Measurements from ENCODE around the gene NEK5. TPM values are rescaled to one million over a fixed set of nuclear protein-coding genes. Genes with fewer than 3 reads are reported as not detected.
A peak's percentile ranks its signal among the peaks of the same experiment; 100 is the strongest.

NEK5 gene
- total RNA-seq, 4 donors from 2014 or later, result 0.12 to 0.35 (median 0.27) TPM; not detected in 1

DNA sequence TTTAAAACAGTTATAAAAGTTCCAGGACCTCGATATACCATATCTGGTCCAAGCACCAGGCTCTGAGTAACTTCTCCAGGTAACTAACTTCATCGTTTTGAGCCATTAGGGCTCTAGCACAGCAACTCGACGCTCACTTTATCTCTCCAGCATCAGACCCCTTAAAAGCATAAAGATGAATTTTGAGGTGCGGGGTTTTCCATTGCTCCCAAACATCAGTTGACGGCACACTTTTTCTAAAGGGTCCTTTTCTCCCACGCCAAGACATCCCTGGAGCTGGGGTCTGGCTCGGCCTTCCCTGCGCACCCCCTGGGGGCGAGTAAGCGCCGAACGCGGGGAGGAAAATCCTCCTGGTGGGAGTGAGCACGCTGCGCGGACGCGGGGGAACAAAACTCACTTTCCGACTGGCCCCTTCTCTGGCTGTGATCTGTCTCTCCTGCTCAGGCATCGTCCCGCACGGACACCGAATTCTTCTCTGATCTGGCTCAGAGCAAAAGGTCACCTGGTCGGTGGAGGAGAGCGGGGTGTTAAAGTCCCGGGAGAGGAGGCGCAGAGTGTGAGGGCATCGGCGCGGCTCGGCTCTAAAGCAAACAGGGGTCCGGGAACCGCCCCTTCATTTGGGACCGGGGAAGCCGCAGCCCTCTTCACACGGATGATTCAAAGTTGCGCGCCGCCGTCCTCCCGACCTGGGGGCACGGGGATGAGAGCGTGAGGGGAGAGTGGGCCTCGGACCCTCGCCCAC is 117.8 kb downstream of the NEK5 start, which contains the start of gene ATP7B:
Gene ATP7B (minus strand): TSS at position 561 of the 742 bp plus-strand sequence. CDS start 113 bp downstream, at position 448.
- TF ChIP-seq POLR2AphosphoS5 (IDR thresholded peaks at IDR 0.05) (no peak), POLR2A (IDR thresholded peaks at IDR 0.05) (no peak), EP300 (IDR thresholded peaks at IDR 0.05) (no peak)
- TF ChIP-seq, protein P1, sequence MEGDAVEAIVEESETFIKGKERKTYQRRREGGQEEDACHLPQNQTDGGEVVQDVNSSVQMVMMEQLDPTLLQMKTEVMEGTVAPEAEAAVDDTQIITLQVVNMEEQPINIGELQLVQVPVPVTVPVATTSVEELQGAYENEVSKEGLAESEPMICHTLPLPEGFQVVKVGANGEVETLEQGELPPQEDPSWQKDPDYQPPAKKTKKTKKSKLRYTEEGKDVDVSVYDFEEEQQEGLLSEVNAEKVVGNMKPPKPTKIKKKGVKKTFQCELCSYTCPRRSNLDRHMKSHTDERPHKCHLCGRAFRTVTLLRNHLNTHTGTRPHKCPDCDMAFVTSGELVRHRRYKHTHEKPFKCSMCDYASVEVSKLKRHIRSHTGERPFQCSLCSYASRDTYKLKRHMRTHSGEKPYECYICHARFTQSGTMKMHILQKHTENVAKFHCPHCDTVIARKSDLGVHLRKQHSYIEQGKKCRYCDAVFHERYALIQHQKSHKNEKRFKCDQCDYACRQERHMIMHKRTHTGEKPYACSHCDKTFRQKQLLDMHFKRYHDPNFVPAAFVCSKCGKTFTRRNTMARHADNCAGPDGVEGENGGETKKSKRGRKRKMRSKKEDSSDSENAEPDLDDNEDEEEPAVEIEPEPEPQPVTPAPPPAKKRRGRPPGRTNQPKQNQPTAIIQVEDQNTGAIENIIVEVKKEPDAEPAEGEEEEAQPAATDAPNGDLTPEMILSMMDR (IDR thresholded peaks at IDR 0.05), result peak in 1 of 4 experiments; percentile 31
- 25 to 27% methylated on average over 2 to 5 of the region's 46 CpGs for WGBS, 2 donors (ENCODE audit: low coverage in 1 of 2)
- Histone ChIP-seq H3K27me3 (no peaks in the 10 kb centered on the region), H3K4me1 (peaks cover 3 to 40% (median 11%) of the 10 kb centered on the region in 3 donors), H3K4me3 (peak within 1 kb of the TSS; percentile 49 to 85), H3K9me3 (no peaks in the 10 kb centered on the region), H3K27ac (peak within 1 kb of the TSS in 3 of 4 donors; percentile 81 to 87 (median 84)), H3K36me3 (peaks cover 0 to 8% of the 10 kb centered on the region in 2 donors)
- ATAC-seq, result no peak

DNA sequence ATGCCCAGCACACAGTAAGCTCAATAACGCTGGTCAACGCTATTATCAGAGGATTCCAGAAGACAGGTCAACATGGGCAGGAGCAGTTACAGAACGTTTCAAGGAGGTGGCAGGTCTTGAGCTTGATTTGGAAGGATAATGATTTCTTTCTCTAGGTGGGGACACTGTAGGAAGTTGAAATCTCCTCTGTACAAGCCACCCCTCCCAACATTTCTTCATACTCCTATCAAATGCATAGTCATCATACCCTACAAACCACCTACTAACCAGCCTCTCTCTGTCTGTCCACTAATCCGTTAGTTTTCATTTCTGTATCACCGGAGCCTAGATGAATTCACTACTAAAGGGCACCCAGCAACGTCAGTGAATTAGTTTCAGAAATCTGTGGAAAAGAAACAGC is 118.9 kb downstream of the NEK5 start:
- WGBS, 2 donors (ENCODE audit: low coverage in 1 of 2), result 40 to 69% methylated on average over 3 to 5 of the region's 6 CpGs
- no peak for ATAC-seq
- H3K36me3 ChIP-seq, result no peaks in the 10 kb centered on the region
- H3K27me3 ChIP-seq, result no peaks in the 10 kb centered on the region
- H3K9me3 ChIP-seq, result no peaks in the 10 kb centered on the region
- H3K4me3 ChIP-seq, result no peak overlapping the region
- H3K27ac ChIP-seq, result no peak overlapping the region
- peaks cover 3 to 40% (median 11%) of the 10 kb centered on the region in 3 donors for H3K4me1 ChIP-seq
- TF ChIP-seq POLR2AphosphoS5 (IDR thresholded peaks at IDR 0.05), result no peak
- TF ChIP-seq EP300 (IDR thresholded peaks at IDR 0.05), result no peak
- TF ChIP-seq, protein P1 (IDR thresholded peaks at IDR 0.05), result no peak
- TF ChIP-seq POLR2A (IDR thresholded peaks at IDR 0.05), result no peak

DNA sequence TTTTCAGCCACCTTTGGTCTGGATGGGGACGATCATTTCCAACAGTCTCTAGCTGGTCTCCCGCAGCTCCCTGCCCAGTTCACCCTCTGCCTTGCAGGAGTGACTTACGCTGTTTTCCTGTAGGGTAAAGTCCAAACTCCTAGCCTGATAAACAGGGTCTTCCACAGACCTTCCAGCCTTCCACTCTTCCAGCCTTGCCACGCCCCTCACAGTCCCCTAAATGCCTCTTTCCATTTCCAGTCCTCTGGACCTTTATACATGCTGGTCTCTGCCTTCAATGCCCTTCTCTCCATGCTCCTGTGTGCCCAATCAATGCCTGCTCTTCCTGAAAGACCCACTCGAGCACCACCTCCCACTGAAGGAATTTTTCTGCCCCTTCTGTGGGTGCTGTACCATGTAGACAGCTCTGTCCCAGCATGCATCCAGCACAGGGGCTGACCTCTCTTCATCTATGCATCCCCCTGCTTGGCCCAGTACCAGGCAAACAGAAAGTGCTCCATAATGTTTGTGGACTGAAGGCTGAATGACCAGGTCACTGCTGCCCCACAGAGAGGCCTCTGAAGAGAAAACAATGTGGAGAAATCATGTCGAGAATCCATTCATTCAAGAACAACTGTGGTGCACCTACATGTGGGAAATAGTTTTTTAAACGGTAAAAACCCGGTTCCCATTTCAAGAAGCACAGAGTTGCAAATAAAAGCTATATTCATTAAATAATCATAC is 122.2 kb downstream of the NEK5 start:
- ATAC-seq, result no peak
- no peaks in the 10 kb centered on the region for H3K9me3 ChIP-seq
- no peaks in the 10 kb centered on the region for H3K36me3 ChIP-seq
- 77 to 78% methylated on average over 7 to 8 of the region's 8 CpGs for WGBS, 2 donors (ENCODE audit: low coverage in 1 of 2)
- H3K4me3 ChIP-seq, result no peak overlapping the region
- H3K4me1 ChIP-seq, result peaks cover 0 to 19% (median 3%) of the 10 kb centered on the region in 3 donors
- H3K27ac ChIP-seq, result no peak overlapping the region
- no peaks in the 10 kb centered on the region for H3K27me3 ChIP-seq
- TF ChIP-seq POLR2AphosphoS5 (IDR thresholded peaks at IDR 0.05) (no peak), POLR2A (IDR thresholded peaks at IDR 0.05) (no peak), EP300 (IDR thresholded peaks at IDR 0.05) (no peak)
- TF ChIP-seq, protein P1 (IDR thresholded peaks at IDR 0.05), result no peak

DNA sequence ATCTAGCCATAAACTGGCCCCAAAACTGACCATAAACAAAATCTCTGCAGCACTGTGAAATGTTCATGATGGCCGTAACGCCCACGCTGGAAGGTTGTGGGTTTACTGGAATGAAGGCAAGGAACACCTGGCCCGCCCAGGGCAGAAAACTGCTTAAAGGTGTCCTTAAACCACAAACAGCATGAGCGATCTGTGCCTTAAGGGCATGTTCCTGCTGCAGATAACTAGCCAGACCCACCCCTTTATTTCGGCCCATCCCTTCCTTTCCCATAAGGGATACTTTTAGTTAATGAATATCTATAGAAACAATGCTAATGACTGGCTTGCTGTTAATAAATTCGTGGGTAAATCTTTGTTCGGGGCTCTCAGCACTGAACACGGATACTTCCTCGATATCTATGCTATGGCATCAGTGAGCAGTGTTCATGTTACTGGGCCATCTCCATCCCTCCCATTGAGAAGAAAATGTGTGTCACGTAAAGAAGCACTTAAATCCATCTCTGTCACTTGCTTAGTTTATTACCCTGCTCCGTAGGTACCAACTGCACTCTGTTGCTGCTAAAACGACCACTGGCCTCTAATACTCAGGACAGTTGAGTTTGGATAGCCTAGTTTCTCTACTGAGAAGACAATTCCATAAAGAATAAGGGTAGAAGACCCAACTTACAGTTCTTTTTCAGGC is 122.9 kb downstream of the NEK5 start:
- H3K4me1 ChIP-seq, result peaks cover 0 to 15% (median 2%) of the 10 kb centered on the region in 3 donors
- TF ChIP-seq POLR2A (IDR thresholded peaks at IDR 0.05), result no peak
- TF ChIP-seq, protein P1 (IDR thresholded peaks at IDR 0.05), result no peak
- TF ChIP-seq POLR2AphosphoS5 (IDR thresholded peaks at IDR 0.05), result no peak
- H3K4me3 ChIP-seq, result no peak overlapping the region
- H3K27ac ChIP-seq, result no peak overlapping the region
- no peaks in the 10 kb centered on the region for H3K27me3 ChIP-seq
- 82 to 87% methylated on average over 8 to 13 of the region's 13 CpGs for WGBS, 2 donors (ENCODE audit: low coverage in 1 of 2)
- no peak for ATAC-seq
- no peaks in the 10 kb centered on the region for H3K36me3 ChIP-seq
- H3K9me3 ChIP-seq, result no peaks in the 10 kb centered on the region
